Sigmoid colon (tissue), 4 donors: ENCODE data around the gene GAL3ST2.

Source experiments
- POLR2A ChIP-seq, 2 donors: fragments of 450-650 bp; IDR thresholded peaks; one replicate each; pipeline ENCODE4 v1.6.1; 2016; ENCODE audit warnings: antibody characterized with exemption in 2 of 2, mild to moderate bottlenecking in 2 of 2, moderate library complexity in 2 of 2
- POLR2AphosphoS5 ChIP-seq, 4 donors: sonication (generic); formaldehyde crosslinking; IDR thresholded peaks; one replicate each; pipeline ENCODE4 v1.6.1; 2017; ENCODE audit warnings: antibody characterized with exemption in 4 of 4
- TF ChIP-seq, protein P1 (sequence below), 4 experiments: fragments of 450-650 bp in 3 of 4; fragments of 200-600 bp in 1 of 4; IDR thresholded peaks; one replicate each; pipeline ENCODE4 v1.5.1; 2016 to 2019; ENCODE audit warnings: antibody characterized with exemption in 4 of 4, mild to moderate bottlenecking in 3 of 4, moderate library complexity in 2 of 4

DNA sequence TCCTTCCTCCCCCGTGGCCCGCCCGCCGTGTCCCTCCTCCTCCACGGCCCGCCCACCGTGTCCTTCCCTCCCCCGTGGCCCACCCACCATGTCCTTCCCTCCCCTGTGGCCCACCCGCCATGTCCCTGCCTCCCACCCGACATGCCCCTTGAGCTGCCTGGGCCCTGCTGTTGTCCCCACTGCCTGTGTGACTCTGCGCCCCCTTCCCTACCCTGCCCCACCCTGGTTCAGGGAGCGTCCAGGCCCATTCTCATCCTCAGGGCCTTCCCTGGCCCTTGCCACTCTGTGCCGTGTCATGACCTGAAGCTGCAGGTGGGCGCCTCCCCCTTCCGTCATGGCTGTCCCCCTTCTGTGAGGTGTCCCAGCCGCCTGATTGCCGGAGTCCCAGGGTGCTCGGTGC, 21.5 kb upstream of the GAL3ST2 start:
- TF ChIP-seq, protein P1, sequence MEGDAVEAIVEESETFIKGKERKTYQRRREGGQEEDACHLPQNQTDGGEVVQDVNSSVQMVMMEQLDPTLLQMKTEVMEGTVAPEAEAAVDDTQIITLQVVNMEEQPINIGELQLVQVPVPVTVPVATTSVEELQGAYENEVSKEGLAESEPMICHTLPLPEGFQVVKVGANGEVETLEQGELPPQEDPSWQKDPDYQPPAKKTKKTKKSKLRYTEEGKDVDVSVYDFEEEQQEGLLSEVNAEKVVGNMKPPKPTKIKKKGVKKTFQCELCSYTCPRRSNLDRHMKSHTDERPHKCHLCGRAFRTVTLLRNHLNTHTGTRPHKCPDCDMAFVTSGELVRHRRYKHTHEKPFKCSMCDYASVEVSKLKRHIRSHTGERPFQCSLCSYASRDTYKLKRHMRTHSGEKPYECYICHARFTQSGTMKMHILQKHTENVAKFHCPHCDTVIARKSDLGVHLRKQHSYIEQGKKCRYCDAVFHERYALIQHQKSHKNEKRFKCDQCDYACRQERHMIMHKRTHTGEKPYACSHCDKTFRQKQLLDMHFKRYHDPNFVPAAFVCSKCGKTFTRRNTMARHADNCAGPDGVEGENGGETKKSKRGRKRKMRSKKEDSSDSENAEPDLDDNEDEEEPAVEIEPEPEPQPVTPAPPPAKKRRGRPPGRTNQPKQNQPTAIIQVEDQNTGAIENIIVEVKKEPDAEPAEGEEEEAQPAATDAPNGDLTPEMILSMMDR (IDR thresholded peaks at IDR 0.05), result no peak
- no peak for TF ChIP-seq POLR2A (IDR thresholded peaks at IDR 0.05)
- no peak for TF ChIP-seq POLR2AphosphoS5 (IDR thresholded peaks at IDR 0.05)
